Endothelial cell of umbilical vein (primary cell): Measurements from ENCODE around the gene PTTG1. TPM values are rescaled to one million over a fixed set of nuclear protein-coding genes. Genes with fewer than 3 reads are reported as not detected.

ENCODE experiments used
- BruUV-seq: library from RNA; stranded (reverse); fragments of 400-500 nt; replicated peaks from 2 replicates; lab custom pipeline; 2021; lab: Mats Ljungman, UMichigan
- CTCF ChIA-PET: fragments of 300-600, 350-600 bp; sonication (Branson Sonifier 250); formaldehyde crosslinking; loops from one replicate; lab custom pipeline; 2021; ENCODE audit warnings: antibody characterized with exemption, inconsistent platforms; lab: Charles Lee
- POLR2A ChIA-PET: fragments of 300-600, 350-600 bp; sonication (Branson Sonifier 250); formaldehyde crosslinking; loops from one replicate; lab custom pipeline; 2021; ENCODE audit warnings: antibody characterized with exemption, inconsistent platforms; lab: Charles Lee
- DNase-seq: peaks from one replicate; pipeline ENCODE4 v3.0.0-alpha.2; 2011; ENCODE audit warnings: low read depth, low spot score
- FAIRE-seq: peaks from 2 replicates; lab custom pipeline; 2011; peaks lifted over from hg19 to GRCh38; lab: Jason Lieb, UNC
- H2AFZ ChIP-seq: 2 replicates; pipeline ENCODE4 v1.6.0; 2012; ENCODE audit warnings: low read depth, low read length, control low read depth, inconsistent platforms
- H3K27ac ChIP-seq: 2 replicates; pipeline ENCODE4 v1.5.1; 2011; ENCODE audit warnings: low read depth, mild to moderate bottlenecking, control low read depth, low read length, moderate library complexity; ENCODE audit not compliant: insufficient read depth
- H3K27me3 ChIP-seq, 2 experiments: 2 replicates each; pipeline versions ENCODE4 v1.6.0 to v1.6.1; 2011; ENCODE audit warnings: low read length in 2 of 2, mixed read lengths in 1 of 2; ENCODE audit not compliant: control insufficient read depth in 2 of 2, insufficient read depth in 2 of 2
- H3K36me3 ChIP-seq, 2 experiments: 2 replicates in 1 of 2; 3 replicates in 1 of 2; pipeline ENCODE4 v1.5.1; 2011; ENCODE audit warnings: low read length in 2 of 2, mild to moderate bottlenecking in 1 of 2, moderate library complexity in 1 of 2; ENCODE audit not compliant: control insufficient read depth in 2 of 2, insufficient read depth in 2 of 2; ENCODE audit errors: extremely low read depth in 1 of 2
- H3K4me1 ChIP-seq: 3 replicates; pipeline ENCODE4 v1.5.1; 2011; ENCODE audit warnings: mild to moderate bottlenecking, low read length; ENCODE audit not compliant: control insufficient read depth, insufficient read depth; ENCODE audit errors: extremely low read depth
- H3K4me2 ChIP-seq: 2 replicates; pipeline ENCODE4 v1.6.1; 2011; ENCODE audit warnings: low read length, control low read depth, mixed read lengths; ENCODE audit not compliant: insufficient read depth
- H3K4me3 ChIP-seq, 3 experiments: fragments of 200-600 bp in 1 of 3; sonication (generic), shearing (Covaris generic) in 1 of 3; replicated peaks in 1 of 3; 2 replicates each; pipeline ENCODE4 v1.5.1; 2011 to 2016; ENCODE audit warnings: control low read depth in 3 of 3, low read length in 3 of 3, mild to moderate bottlenecking in 2 of 3, inconsistent platforms in 1 of 3, low read depth in 1 of 3, moderate library complexity in 1 of 3; ENCODE audit not compliant: insufficient read depth in 1 of 3
- H3K79me2 ChIP-seq: 2 replicates; pipeline ENCODE4 v1.6.0; 2012; ENCODE audit warnings: low read length, inconsistent platforms; ENCODE audit not compliant: control insufficient read depth, insufficient read depth
- H3K9ac ChIP-seq: replicated peaks from 2 replicates; pipeline ENCODE3; 2011; ENCODE audit warnings: low read length, control low read depth; ENCODE audit not compliant: insufficient read depth; ENCODE audit errors: extremely low read depth
- H3K9me1 ChIP-seq: replicated peaks from 3 replicates; pipeline ENCODE4 v1.6.0; 2011; ENCODE audit warnings: mild to moderate bottlenecking, low read length; ENCODE audit not compliant: control insufficient read depth, insufficient read depth; ENCODE audit errors: extremely low read depth
- H3K9me3 ChIP-seq: replicated peaks from 2 replicates; pipeline ENCODE4 v1.5.1; 2012; ENCODE audit warnings: low read length, inconsistent platforms; ENCODE audit not compliant: control insufficient read depth, insufficient read depth
- H4K20me1 ChIP-seq: replicated peaks from 2 replicates; pipeline ENCODE3; 2011; ENCODE audit warnings: mild to moderate bottlenecking, low read length; ENCODE audit not compliant: control insufficient read depth, insufficient read depth; ENCODE audit errors: extremely low read depth
- EZH2 ChIP-seq: IDR thresholded peaks from 2 replicates; pipeline ENCODE4 v1.6.1; 2012; ENCODE audit warnings: borderline replicate concordance, low read depth, mild to moderate bottlenecking, moderate library complexity, low read length, inconsistent platforms; ENCODE audit not compliant: severe bottlenecking
- FOS ChIP-seq: IDR thresholded peaks from 2 replicates; pipeline ENCODE4 v1.6.1; 2011; ENCODE audit warnings: mild to moderate bottlenecking, low read length, moderate library complexity, borderline replicate concordance; ENCODE audit not compliant: insufficient read depth
- GATA2 ChIP-seq: IDR thresholded peaks from 2 replicates; pipeline ENCODE4 v1.7.0; 2011; ENCODE audit warnings: low read depth, mild to moderate bottlenecking, moderate library complexity, mixed read lengths, low read length; ENCODE audit not compliant: insufficient read length, insufficient read depth
- JUN ChIP-seq: IDR thresholded peaks from 2 replicates; pipeline ENCODE4 v1.6.1; 2011; ENCODE audit warnings: borderline replicate concordance, low read depth; ENCODE audit not compliant: insufficient read length, insufficient read depth
- MYC ChIP-seq: IDR thresholded peaks from one replicate; pipeline ENCODE4 v1.6.1; 2011; ENCODE audit warnings: mild to moderate bottlenecking, low read depth, low read length
- POLR2A ChIP-seq: IDR thresholded peaks from 2 replicates; pipeline ENCODE4 v1.6.1; 2012; ENCODE audit warnings: low read depth, mild to moderate bottlenecking, control low read depth, low read length
- POLR2AphosphoS5 ChIP-seq: IDR thresholded peaks from 2 replicates; pipeline ENCODE4 v1.6.1; 2012; ENCODE audit warnings: low read depth, mild to moderate bottlenecking, control low read depth, low read length, moderate library complexity; ENCODE audit not compliant: insufficient read depth
- dilution Hi-C: fragments of 300-500 bp; cut with MboI; formaldehyde crosslinking; loops from one replicate; pipeline ENCODE4 v1.15.0; 2019; ENCODE audit warnings: low sequenced_read_pairs; ENCODE audit not compliant: extremely low pct_ligation_motif_present
- intact Hi-C: fragments of 100-400 bp; cut with micrococcal nuclease; formaldehyde crosslinking; loops from one replicate; pipeline ENCODE4 v1.10.0; 2022
- polyA plus RNA-seq, 4 experiments: library from polyadenylated mRNA; depleted of rRNA in 3 of 4; stranded (reverse) in 3 of 4; unstranded in 1 of 4; fragments of >200 nt; gene quantifications; 2 replicates each; pipeline versions ENCODE4 v1.2.1 to v1.2.3, GENCODE V29; 2011 to 2012; ENCODE audit warnings: missing spikeins in 1 of 4
- total RNA-seq: library from RNA; stranded (reverse); gene quantifications from 2 replicates; pipeline ENCODE4 v1.2.3, GENCODE V29; 2021
- TF ChIP-seq, protein P1 (sequence below), 2 donors: IDR thresholded peaks; 1 replicate in 1 of 2; 2 replicates in 1 of 2; pipeline ENCODE4 v1.5.1; 2011; ENCODE audit warnings: low read length in 2 of 2, mild to moderate bottlenecking in 2 of 2, moderate library complexity in 2 of 2, control low read depth in 1 of 2, inconsistent platforms in 1 of 2, low read depth in 1 of 2; ENCODE audit not compliant: insufficient read depth in 1 of 2; ENCODE audit errors: extremely low read depth in 1 of 2
- TF ChIP-seq, protein P2 (sequence below): IDR thresholded peaks from 2 replicates; pipeline ENCODE4 v1.6.1; 2011; ENCODE audit not compliant: insufficient read depth, insufficient read length

Gene PTTG1
- total and polyA plus RNA-seq, 2 donors (not counting 3 experiments of a cell fraction or from before 2014, with no cell fraction given), result 140 to 157 TPM

DNA sequence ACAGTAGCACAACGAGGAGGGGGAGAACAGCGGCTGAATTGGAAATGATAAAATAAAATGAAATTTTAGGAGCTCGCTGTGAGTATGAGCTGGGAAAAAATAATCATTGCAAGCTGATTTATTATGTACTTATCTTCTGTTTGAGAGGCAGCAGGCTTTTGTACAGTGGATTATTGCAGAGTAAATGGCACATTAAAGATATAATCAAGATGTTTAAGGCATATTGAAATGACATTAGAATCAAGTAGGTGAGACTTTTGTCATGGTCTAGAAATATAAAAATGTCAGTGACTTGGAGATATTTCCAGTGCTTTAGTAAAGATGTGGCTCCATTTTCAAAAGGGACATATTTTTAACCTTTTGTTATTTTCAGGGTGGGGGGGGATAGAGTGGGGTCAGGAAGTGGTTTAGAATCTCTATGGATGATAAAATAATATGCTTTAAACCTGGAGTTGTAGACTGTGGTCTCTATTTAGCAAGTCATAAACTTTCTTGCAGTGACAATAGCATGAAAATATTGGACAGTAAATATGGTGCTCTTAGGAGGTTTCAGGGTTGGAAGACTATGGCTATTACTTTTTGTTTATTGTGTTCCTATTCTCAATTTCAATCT lies 46.8 kb downstream of the PTTG1 start:
- FAIRE-seq (no peak), DNase-seq (no peak)
- peak overlapping the region; percentile 1 to 51 (median 3) for H3K4me3 ChIP-seq
- H3K9me1 ChIP-seq, result no peaks in the 10 kb centered on the region
- peaks cover 59% of the 10 kb centered on the region for H3K4me1 ChIP-seq
- BruUV-seq, result TSS peak; percentile 32
- H3K79me2 ChIP-seq, result peaks cover 50% of the 10 kb centered on the region
- intact Hi-C loops (no loop called here), dilution Hi-C loops (no loop called here)
- no peaks in the 10 kb centered on the region for H3K36me3 ChIP-seq
- peak overlapping the region; percentile 38 for H2AFZ ChIP-seq
- no peaks in the 10 kb centered on the region for H3K9me3 ChIP-seq
- H3K27ac ChIP-seq, result peak overlapping the region; percentile 67
- no peak for TF ChIP-seq EZH2
- TF ChIP-seq JUN, result no peak
- no peak for TF ChIP-seq MYC
- TF ChIP-seq FOS, result no peak
- TF ChIP-seq, protein P1, sequence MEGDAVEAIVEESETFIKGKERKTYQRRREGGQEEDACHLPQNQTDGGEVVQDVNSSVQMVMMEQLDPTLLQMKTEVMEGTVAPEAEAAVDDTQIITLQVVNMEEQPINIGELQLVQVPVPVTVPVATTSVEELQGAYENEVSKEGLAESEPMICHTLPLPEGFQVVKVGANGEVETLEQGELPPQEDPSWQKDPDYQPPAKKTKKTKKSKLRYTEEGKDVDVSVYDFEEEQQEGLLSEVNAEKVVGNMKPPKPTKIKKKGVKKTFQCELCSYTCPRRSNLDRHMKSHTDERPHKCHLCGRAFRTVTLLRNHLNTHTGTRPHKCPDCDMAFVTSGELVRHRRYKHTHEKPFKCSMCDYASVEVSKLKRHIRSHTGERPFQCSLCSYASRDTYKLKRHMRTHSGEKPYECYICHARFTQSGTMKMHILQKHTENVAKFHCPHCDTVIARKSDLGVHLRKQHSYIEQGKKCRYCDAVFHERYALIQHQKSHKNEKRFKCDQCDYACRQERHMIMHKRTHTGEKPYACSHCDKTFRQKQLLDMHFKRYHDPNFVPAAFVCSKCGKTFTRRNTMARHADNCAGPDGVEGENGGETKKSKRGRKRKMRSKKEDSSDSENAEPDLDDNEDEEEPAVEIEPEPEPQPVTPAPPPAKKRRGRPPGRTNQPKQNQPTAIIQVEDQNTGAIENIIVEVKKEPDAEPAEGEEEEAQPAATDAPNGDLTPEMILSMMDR (IDR thresholded peaks at IDR 0.05; ENCODE audit: extremely low read depth in 1 of 2, insufficient read depth in 1 of 2, low read depth in 1 of 2, low read length in 2 of 2), result no peak
- TF ChIP-seq GATA2, result no peak
- TF ChIP-seq POLR2A, result no peak
- TF ChIP-seq POLR2AphosphoS5, result no peak
- TF ChIP-seq, protein P2, sequence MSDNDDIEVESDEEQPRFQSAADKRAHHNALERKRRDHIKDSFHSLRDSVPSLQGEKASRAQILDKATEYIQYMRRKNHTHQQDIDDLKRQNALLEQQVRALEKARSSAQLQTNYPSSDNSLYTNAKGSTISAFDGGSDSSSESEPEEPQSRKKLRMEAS, result no peak
- ChIA-PET CTCF (interaction anchor here (2.1 to 2.6 kb wide), 3 partner anchors 9 to 41 kb away, joined by 6 to 37 read pairs (median 8); no protein-coding TSS in a partner anchor), POLR2A (interaction anchor here (1.2 to 1.3 kb wide), 2 partner anchors 44 to 49 kb away, joined by 4 read pairs; partner anchors contain the start of gene SLU7)
- H3K27me3 ChIP-seq, result no peaks in the 10 kb centered on the region
- H3K4me2 ChIP-seq, result peak overlapping the region; percentile 32
- H3K9ac ChIP-seq, result peak overlapping the region; percentile 25
- no peaks in the 10 kb centered on the region for H4K20me1 ChIP-seq
